ENCODE data around the gene BMP7. TPM values are rescaled to one million over a fixed set of nuclear protein-coding genes. Genes with fewer than 3 reads are reported as not detected.
A peak's percentile ranks its signal among the peaks of the same experiment; 100 is the strongest.

Gene BMP7
- total and polyA plus RNA-seq, 2 of the 13 experiments (the other 11 are each of a cell fraction or from before 2014, with no cell fraction given), result not detected

- Histone ChIP-seq H4K20me1 (ENCODE audit: insufficient read depth, low read length) (no peaks in the 10 kb centered on the region), H3K9me3 (ENCODE audit: low read length) (no peaks in the 10 kb centered on the region), H3K79me2 (ENCODE audit: insufficient read depth, low read length) (no peaks in the 10 kb centered on the region), H3K4me2 (ENCODE audit: low read depth, low read length) (no peak overlapping the region), H2AFZ (ENCODE audit: low read length) (no peak overlapping the region), H3K9ac (ENCODE audit: insufficient read depth, low read depth, low read length) (no peak overlapping the region), H3K4me1 (ENCODE audit: insufficient read depth, low read length) (no peaks in the 10 kb centered on the region), H3K27ac (ENCODE audit: extremely low read length, insufficient read depth, low read length) (no peak overlapping the region), H3K27me3 (ENCODE audit: control insufficient read depth in 1 of 2, insufficient read depth in 2 of 2, low read length in 2 of 2) (peaks cover 2 to 34% of the 10 kb centered on the region in 2 experiments; a peak in 3 of 5 replicates), H3K36me3 (replicated peaks in 1 of 2; ENCODE audit: control insufficient read depth in 1 of 2, insufficient read depth in 2 of 2, low read length in 2 of 2) (no peaks in the 10 kb centered on the region), H3K4me3 (replicated peaks in 1 of 3; ENCODE audit: insufficient read depth in 1 of 3, low read depth in 2 of 3, low read length in 3 of 3) (no peak overlapping the region)
- DNase-seq (ENCODE audit: low spot score) (no peak), FAIRE-seq (no peak), ATAC-seq (no peak)
- intact Hi-C loops (cut with micrococcal nuclease; ENCODE audit: unreplicated experiment) (no loop called here), in situ Hi-C loops (cut with HindIII; ENCODE audit: extremely low pct_ligation_motif_present, low pct_unique_long_range_greater_than_20kb) (no loop called here)
- BruUV-seq (replicated peaks), result no TSS peak
- WGBS (ENCODE audit: low lambda C conversion rate), result 29% methylated on average over 8 of the region's 8 CpGs
- ChIA-PET POLR2A (no interaction called here), CTCF (ENCODE audit: low intra/inter-chr PET ratio, low total read pairs) (no interaction called here)
- TF ChIP-seq CEBPB (IDR thresholded peaks at IDR 0.05; ENCODE audit: borderline replicate concordance, low read depth, low read length) (peak; percentile 73), ISL2 (CRISPR knock-in tag; IDR thresholded peaks at IDR 0.05) (no peak)
Measured at GRCh38 chr20:57160985-57161384, 105.5 kb downstream of the BMP7 start.

GRCh38 chr20:57159945-57160610, 106.4 kb downstream of the BMP7 start:
- intact Hi-C loops (cut with micrococcal nuclease; ENCODE audit: unreplicated experiment) (no loop called here), in situ Hi-C loops (cut with HindIII; ENCODE audit: extremely low pct_ligation_motif_present, low pct_unique_long_range_greater_than_20kb) (no loop called here)
- no peak for TF ChIP-seq MED13 (CRISPR knock-in tag; IDR thresholded peaks at IDR 0.05)
- no peak for TF ChIP-seq ARNT (IDR thresholded peaks at IDR 0.05)
- TF ChIP-seq ZNF629 (CRISPR knock-in tag; conservative IDR thresholded peaks at IDR 0.05), result peak; percentile 86
- Histone ChIP-seq H3K27me3 (ENCODE audit: control insufficient read depth in 1 of 2, insufficient read depth in 2 of 2, low read length in 2 of 2) (peaks cover 4 to 34% of the 10 kb centered on the region in 2 experiments; a peak in 3 of 5 replicates), H2AFZ (ENCODE audit: low read length) (no peak overlapping the region), H3K27ac (ENCODE audit: extremely low read length, insufficient read depth, low read length) (no peak overlapping the region), H3K4me1 (ENCODE audit: insufficient read depth, low read length) (no peaks in the 10 kb centered on the region), H3K79me2 (ENCODE audit: insufficient read depth, low read length) (no peaks in the 10 kb centered on the region), H4K20me1 (ENCODE audit: insufficient read depth, low read length) (no peaks in the 10 kb centered on the region), H3K4me3 (replicated peaks in 1 of 3; ENCODE audit: insufficient read depth in 1 of 3, low read depth in 2 of 3, low read length in 3 of 3) (no peak overlapping the region), H3K9me3 (ENCODE audit: low read length) (no peaks in the 10 kb centered on the region), H3K4me2 (ENCODE audit: low read depth, low read length) (no peak overlapping the region), H3K9ac (ENCODE audit: insufficient read depth, low read depth, low read length) (no peak overlapping the region), H3K36me3 (replicated peaks in 1 of 2; ENCODE audit: control insufficient read depth in 1 of 2, insufficient read depth in 2 of 2, low read length in 2 of 2) (no peaks in the 10 kb centered on the region)
- no peak for ATAC-seq
- ChIA-PET POLR2A (no interaction called here), CTCF (ENCODE audit: low intra/inter-chr PET ratio, low total read pairs) (no interaction called here)
- no peak for DNase-seq (ENCODE audit: low spot score)
- FAIRE-seq, result no peak
- no TSS peak for BruUV-seq (replicated peaks)
- 43% methylated on average over 16 of the region's 16 CpGs for WGBS (ENCODE audit: low lambda C conversion rate)
